Endothelial cell of umbilical vein (primary cell): ENCODE measurements around the gene NID2. TPM values are rescaled to one million over a fixed set of nuclear protein-coding genes. Genes with fewer than 3 reads are reported as not detected.

Experiments
- BruUV-seq: library from RNA; stranded (reverse); fragments of 400-500 nt; replicated peaks from 2 replicates; lab custom pipeline; 2021; lab: Mats Ljungman, UMichigan
- CTCF ChIA-PET: fragments of 300-600, 350-600 bp; sonication (Branson Sonifier 250); formaldehyde crosslinking; loops from one replicate; lab custom pipeline; 2021; ENCODE audit warnings: antibody characterized with exemption, inconsistent platforms; lab: Charles Lee
- POLR2A ChIA-PET: fragments of 300-600, 350-600 bp; sonication (Branson Sonifier 250); formaldehyde crosslinking; loops from one replicate; lab custom pipeline; 2021; ENCODE audit warnings: antibody characterized with exemption, inconsistent platforms; lab: Charles Lee
- DNase-seq: peaks from one replicate; pipeline ENCODE4 v3.0.0-alpha.2; 2011; ENCODE audit warnings: low read depth, low spot score
- FAIRE-seq: peaks from 2 replicates; lab custom pipeline; 2011; peaks lifted over from hg19 to GRCh38; lab: Jason Lieb, UNC
- H2AFZ ChIP-seq: 2 replicates; pipeline ENCODE4 v1.6.0; 2012; ENCODE audit warnings: low read depth, low read length, control low read depth, inconsistent platforms
- H3K27ac ChIP-seq: 2 replicates; pipeline ENCODE4 v1.5.1; 2011; ENCODE audit warnings: low read depth, mild to moderate bottlenecking, control low read depth, low read length, moderate library complexity; ENCODE audit not compliant: insufficient read depth
- H3K27me3 ChIP-seq, 2 experiments: 2 replicates each; pipeline versions ENCODE4 v1.6.0 to v1.6.1; 2011; ENCODE audit warnings: low read length in 2 of 2, mixed read lengths in 1 of 2; ENCODE audit not compliant: control insufficient read depth in 2 of 2, insufficient read depth in 2 of 2
- H3K36me3 ChIP-seq, 2 experiments: 2 replicates in 1 of 2; 3 replicates in 1 of 2; pipeline ENCODE4 v1.5.1; 2011; ENCODE audit warnings: low read length in 2 of 2, mild to moderate bottlenecking in 1 of 2, moderate library complexity in 1 of 2; ENCODE audit not compliant: control insufficient read depth in 2 of 2, insufficient read depth in 2 of 2; ENCODE audit errors: extremely low read depth in 1 of 2
- H3K4me1 ChIP-seq: 3 replicates; pipeline ENCODE4 v1.5.1; 2011; ENCODE audit warnings: mild to moderate bottlenecking, low read length; ENCODE audit not compliant: control insufficient read depth, insufficient read depth; ENCODE audit errors: extremely low read depth
- H3K4me2 ChIP-seq: 2 replicates; pipeline ENCODE4 v1.6.1; 2011; ENCODE audit warnings: low read length, control low read depth, mixed read lengths; ENCODE audit not compliant: insufficient read depth
- H3K4me3 ChIP-seq, 3 experiments: fragments of 200-600 bp in 1 of 3; sonication (generic), shearing (Covaris generic) in 1 of 3; replicated peaks in 1 of 3; 2 replicates each; pipeline ENCODE4 v1.5.1; 2011 to 2016; ENCODE audit warnings: control low read depth in 3 of 3, low read length in 3 of 3, mild to moderate bottlenecking in 2 of 3, inconsistent platforms in 1 of 3, low read depth in 1 of 3, moderate library complexity in 1 of 3; ENCODE audit not compliant: insufficient read depth in 1 of 3
- H3K79me2 ChIP-seq: 2 replicates; pipeline ENCODE4 v1.6.0; 2012; ENCODE audit warnings: low read length, inconsistent platforms; ENCODE audit not compliant: control insufficient read depth, insufficient read depth
- H3K9ac ChIP-seq: replicated peaks from 2 replicates; pipeline ENCODE3; 2011; ENCODE audit warnings: low read length, control low read depth; ENCODE audit not compliant: insufficient read depth; ENCODE audit errors: extremely low read depth
- H3K9me1 ChIP-seq: replicated peaks from 3 replicates; pipeline ENCODE4 v1.6.0; 2011; ENCODE audit warnings: mild to moderate bottlenecking, low read length; ENCODE audit not compliant: control insufficient read depth, insufficient read depth; ENCODE audit errors: extremely low read depth
- H3K9me3 ChIP-seq: replicated peaks from 2 replicates; pipeline ENCODE4 v1.5.1; 2012; ENCODE audit warnings: low read length, inconsistent platforms; ENCODE audit not compliant: control insufficient read depth, insufficient read depth
- H4K20me1 ChIP-seq: replicated peaks from 2 replicates; pipeline ENCODE3; 2011; ENCODE audit warnings: mild to moderate bottlenecking, low read length; ENCODE audit not compliant: control insufficient read depth, insufficient read depth; ENCODE audit errors: extremely low read depth
- EZH2 ChIP-seq: IDR thresholded peaks from 2 replicates; pipeline ENCODE4 v1.6.1; 2012; ENCODE audit warnings: borderline replicate concordance, low read depth, mild to moderate bottlenecking, moderate library complexity, low read length, inconsistent platforms; ENCODE audit not compliant: severe bottlenecking
- FOS ChIP-seq: IDR thresholded peaks from 2 replicates; pipeline ENCODE4 v1.6.1; 2011; ENCODE audit warnings: mild to moderate bottlenecking, low read length, moderate library complexity, borderline replicate concordance; ENCODE audit not compliant: insufficient read depth
- GATA2 ChIP-seq: IDR thresholded peaks from 2 replicates; pipeline ENCODE4 v1.7.0; 2011; ENCODE audit warnings: low read depth, mild to moderate bottlenecking, moderate library complexity, mixed read lengths, low read length; ENCODE audit not compliant: insufficient read length, insufficient read depth
- JUN ChIP-seq: IDR thresholded peaks from 2 replicates; pipeline ENCODE4 v1.6.1; 2011; ENCODE audit warnings: borderline replicate concordance, low read depth; ENCODE audit not compliant: insufficient read length, insufficient read depth
- MYC ChIP-seq: IDR thresholded peaks from one replicate; pipeline ENCODE4 v1.6.1; 2011; ENCODE audit warnings: mild to moderate bottlenecking, low read depth, low read length
- POLR2A ChIP-seq: IDR thresholded peaks from 2 replicates; pipeline ENCODE4 v1.6.1; 2012; ENCODE audit warnings: low read depth, mild to moderate bottlenecking, control low read depth, low read length
- dilution Hi-C: fragments of 300-500 bp; cut with MboI; formaldehyde crosslinking; loops from one replicate; pipeline ENCODE4 v1.15.0; 2019; ENCODE audit warnings: low sequenced_read_pairs; ENCODE audit not compliant: extremely low pct_ligation_motif_present
- intact Hi-C: fragments of 100-400 bp; cut with micrococcal nuclease; formaldehyde crosslinking; loops from one replicate; pipeline ENCODE4 v1.10.0; 2022
- polyA plus RNA-seq, 4 experiments: library from polyadenylated mRNA; depleted of rRNA in 3 of 4; stranded (reverse) in 3 of 4; unstranded in 1 of 4; fragments of >200 nt; gene quantifications; 2 replicates each; pipeline versions ENCODE4 v1.2.1 to v1.2.3, GENCODE V29; 2011 to 2012; ENCODE audit warnings: missing spikeins in 1 of 4
- total RNA-seq: library from RNA; stranded (reverse); gene quantifications from 2 replicates; pipeline ENCODE4 v1.2.3, GENCODE V29; 2021
- TF ChIP-seq, protein P1 (sequence below), 2 donors: IDR thresholded peaks; 1 replicate in 1 of 2; 2 replicates in 1 of 2; pipeline ENCODE4 v1.5.1; 2011; ENCODE audit warnings: low read length in 2 of 2, mild to moderate bottlenecking in 2 of 2, moderate library complexity in 2 of 2, control low read depth in 1 of 2, inconsistent platforms in 1 of 2, low read depth in 1 of 2; ENCODE audit not compliant: insufficient read depth in 1 of 2; ENCODE audit errors: extremely low read depth in 1 of 2
- TF ChIP-seq, protein P2 (sequence below): IDR thresholded peaks from 2 replicates; pipeline ENCODE4 v1.6.1; 2011; ENCODE audit not compliant: insufficient read depth, insufficient read length

The NID2 gene
- total and polyA plus RNA-seq, 2 donors (not counting 3 experiments of a cell fraction or from before 2014, with no cell fraction given): 22.5 to 56.7 TPM

DNA sequence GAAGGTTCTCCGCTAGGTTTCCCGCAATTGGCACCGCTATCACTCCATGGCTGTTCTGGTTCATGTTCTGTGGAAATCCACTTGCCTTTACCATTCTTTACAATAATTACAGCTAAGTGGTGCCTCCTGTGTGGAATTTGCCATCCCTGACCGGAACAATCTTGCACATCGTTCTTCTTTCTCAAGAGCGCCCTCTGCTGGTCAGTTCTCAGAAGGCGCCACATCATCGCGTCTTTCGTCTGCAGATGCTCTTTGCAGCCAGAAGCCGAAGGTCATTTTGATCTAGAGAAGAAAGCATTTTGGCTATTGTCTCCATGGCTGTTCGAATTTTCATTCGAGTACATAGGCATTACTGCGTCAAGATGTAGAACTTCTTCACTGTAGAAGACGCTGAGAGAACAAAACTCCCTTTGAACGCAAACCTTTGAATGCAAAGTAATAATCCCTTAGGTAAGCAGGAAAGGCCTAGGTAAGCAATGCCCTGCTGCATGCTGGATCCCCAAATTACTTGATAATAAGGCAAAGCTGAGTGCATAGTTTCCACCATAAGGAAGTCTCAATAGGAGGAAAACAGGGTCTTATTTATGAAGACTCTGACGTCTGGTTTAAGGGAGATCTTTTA lies 89.7 kb downstream of the NID2 start:
- intact Hi-C loops: loop anchor here (1.0 to 5.0 kb wide), 5 partner anchors 132 to 696 kb away; no protein-coding TSS in a partner anchor
- no peaks in the 10 kb centered on the region for H3K9me3 ChIP-seq
- dilution Hi-C loops: no loop called here
- ChIA-PET CTCF (interaction anchor here (0.6 to 3.2 kb wide), 46 partner anchors 9 to 701 kb away, joined by 3 to 36 read pairs (median 4); partner anchors contain the start of genes GNG2 and RTRAF), POLR2A (no interaction called here)
- DNase-seq (peak; percentile 80), FAIRE-seq (peak; percentile 97)
- H3K79me2 ChIP-seq: no peaks in the 10 kb centered on the region
- H3K4me2 ChIP-seq: no peak overlapping the region
- no peak overlapping the region for H2AFZ ChIP-seq
- no peak overlapping the region for H3K4me3 ChIP-seq
- TF ChIP-seq, protein P1, sequence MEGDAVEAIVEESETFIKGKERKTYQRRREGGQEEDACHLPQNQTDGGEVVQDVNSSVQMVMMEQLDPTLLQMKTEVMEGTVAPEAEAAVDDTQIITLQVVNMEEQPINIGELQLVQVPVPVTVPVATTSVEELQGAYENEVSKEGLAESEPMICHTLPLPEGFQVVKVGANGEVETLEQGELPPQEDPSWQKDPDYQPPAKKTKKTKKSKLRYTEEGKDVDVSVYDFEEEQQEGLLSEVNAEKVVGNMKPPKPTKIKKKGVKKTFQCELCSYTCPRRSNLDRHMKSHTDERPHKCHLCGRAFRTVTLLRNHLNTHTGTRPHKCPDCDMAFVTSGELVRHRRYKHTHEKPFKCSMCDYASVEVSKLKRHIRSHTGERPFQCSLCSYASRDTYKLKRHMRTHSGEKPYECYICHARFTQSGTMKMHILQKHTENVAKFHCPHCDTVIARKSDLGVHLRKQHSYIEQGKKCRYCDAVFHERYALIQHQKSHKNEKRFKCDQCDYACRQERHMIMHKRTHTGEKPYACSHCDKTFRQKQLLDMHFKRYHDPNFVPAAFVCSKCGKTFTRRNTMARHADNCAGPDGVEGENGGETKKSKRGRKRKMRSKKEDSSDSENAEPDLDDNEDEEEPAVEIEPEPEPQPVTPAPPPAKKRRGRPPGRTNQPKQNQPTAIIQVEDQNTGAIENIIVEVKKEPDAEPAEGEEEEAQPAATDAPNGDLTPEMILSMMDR (IDR thresholded peaks at IDR 0.05; ENCODE audit: extremely low read depth in 1 of 2, insufficient read depth in 1 of 2, low read depth in 1 of 2, low read length in 2 of 2): peak; percentile 82 to 90
- no peak for TF ChIP-seq GATA2
- no peak overlapping the region for H3K27ac ChIP-seq
- H3K36me3 ChIP-seq: no peaks in the 10 kb centered on the region
- no peak overlapping the region for H3K9ac ChIP-seq
- H3K27me3 ChIP-seq: peaks cover 22 to 34% of the 10 kb centered on the region in 2 experiments
- no peaks in the 10 kb centered on the region for H4K20me1 ChIP-seq
- H3K9me1 ChIP-seq: no peaks in the 10 kb centered on the region
- BruUV-seq: no TSS peak
- H3K4me1 ChIP-seq: no peaks in the 10 kb centered on the region

GRCh38 chr14:51978681-51979085 lies 90.2 kb downstream of the NID2 start:
- H4K20me1 ChIP-seq: no peaks in the 10 kb centered on the region
- peaks cover 23 to 32% of the 10 kb centered on the region in 2 experiments for H3K27me3 ChIP-seq
- ChIA-PET CTCF (interaction anchor here (0.6 to 3.2 kb wide), 46 partner anchors 9 to 700 kb away, joined by 3 to 36 read pairs (median 4); partner anchors contain the start of genes GNG2 and RTRAF), POLR2A (no interaction called here)
- FAIRE-seq (peak; percentile 38), DNase-seq (no peak)
- no peak overlapping the region for H3K9ac ChIP-seq
- H3K4me1 ChIP-seq: no peaks in the 10 kb centered on the region
- H3K79me2 ChIP-seq: no peaks in the 10 kb centered on the region
- no peaks in the 10 kb centered on the region for H3K9me1 ChIP-seq
- no peak overlapping the region for H2AFZ ChIP-seq
- H3K4me2 ChIP-seq: no peak overlapping the region
- dilution Hi-C loops: no loop called here
- H3K9me3 ChIP-seq: no peaks in the 10 kb centered on the region
- no peak overlapping the region for H3K4me3 ChIP-seq
- intact Hi-C loops: loop anchor here (1.0 to 5.0 kb wide), 5 partner anchors 131 to 695 kb away; no protein-coding TSS in a partner anchor
- no peaks in the 10 kb centered on the region for H3K36me3 ChIP-seq
- TF ChIP-seq, protein P1 (IDR thresholded peaks at IDR 0.05; ENCODE audit: extremely low read depth in 1 of 2, insufficient read depth in 1 of 2, low read depth in 1 of 2, low read length in 2 of 2): no peak
- TF ChIP-seq POLR2A (no peak), MYC (no peak), JUN (no peak), EZH2 (no peak), FOS (no peak), GATA2 (no peak)
- TF ChIP-seq, protein P2, sequence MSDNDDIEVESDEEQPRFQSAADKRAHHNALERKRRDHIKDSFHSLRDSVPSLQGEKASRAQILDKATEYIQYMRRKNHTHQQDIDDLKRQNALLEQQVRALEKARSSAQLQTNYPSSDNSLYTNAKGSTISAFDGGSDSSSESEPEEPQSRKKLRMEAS: no peak
- no peak overlapping the region for H3K27ac ChIP-seq
- no TSS peak for BruUV-seq
